Spleen (tissue), 13 donors: ENCODE results near the gene C2orf92. TPM values are rescaled to one million over a fixed set of nuclear protein-coding genes. Genes with fewer than 3 reads are reported as not detected.
A peak's percentile ranks its signal among the peaks of the same experiment; 100 is the strongest.
"Not testable (repeated sequence)": the region's sequence is repeated elsewhere in the genome, so short reads cannot be mapped to it uniquely, and the experiment has no call there.

Source experiments
- DNase-seq: peaks from one replicate; pipeline ENCODE4 v3.0.0-alpha.2; 2020
- H3K27ac ChIP-seq, 8 donors: fragments of 200-600 bp; sonication (generic) in 7 of 8; 1 replicate in 4 of 8; 2 replicates in 4 of 8; pipeline versions ENCODE4 v1.5.0 to v1.8.0; 2016 to 2021; ENCODE audit warnings: inconsistent platforms in 4 of 8, mild to moderate bottlenecking in 4 of 8, moderate library complexity in 1 of 8
- H3K27me3 ChIP-seq, 7 donors: fragments of 200-600 bp; sonication (generic) in 6 of 7; replicated peaks in 1 of 7; 1 replicate in 4 of 7; 2 replicates in 3 of 7; pipeline versions ENCODE4 v1.5.0 to v1.8.0; 2016 to 2021; ENCODE audit warnings: inconsistent platforms in 3 of 7, mild to moderate bottlenecking in 1 of 7
- H3K36me3 ChIP-seq, 6 donors: fragments of 200-600 bp; sonication (generic) in 5 of 6; 1 replicate in 4 of 6; 2 replicates in 2 of 6; pipeline versions ENCODE4 v1.5.0 to v1.8.0; 2016 to 2021; ENCODE audit warnings: inconsistent platforms in 2 of 6
- H3K4me1 ChIP-seq, 6 donors: fragments of 200-600 bp; sonication (generic) in 5 of 6; 1 replicate in 3 of 6; 2 replicates in 3 of 6; pipeline versions ENCODE4 v1.5.0 to v1.8.0; 2016 to 2021; ENCODE audit warnings: inconsistent platforms in 3 of 6
- H3K4me3 ChIP-seq, 8 donors: fragments of 200-600 bp; sonication (generic) in 7 of 8; 1 replicate in 4 of 8; 2 replicates in 4 of 8; pipeline versions ENCODE4 v1.5.0 to v1.8.0; 2016 to 2021; ENCODE audit warnings: inconsistent platforms in 4 of 8, mild to moderate bottlenecking in 4 of 8, moderate library complexity in 2 of 8
- H3K9me3 ChIP-seq, 8 donors: fragments of 200-600 bp; sonication (generic) in 7 of 8; 1 replicate in 4 of 8; 2 replicates in 4 of 8; pipeline versions ENCODE4 v1.5.0 to v1.8.0; 2016 to 2021; ENCODE audit warnings: inconsistent platforms in 4 of 8
- POLR2A ChIP-seq, 3 donors: fragments of 450-650 bp; IDR thresholded peaks; one replicate each; pipeline ENCODE4 v1.5.1; 2017; ENCODE audit warnings: antibody characterized with exemption in 3 of 3, mild to moderate bottlenecking in 1 of 3
- POLR2AphosphoS5 ChIP-seq, 3 donors: sonication (generic); formaldehyde crosslinking; IDR thresholded peaks; one replicate each; pipeline ENCODE4 v1.5.1; 2017; ENCODE audit warnings: antibody characterized with exemption in 3 of 3
- WGBS, 5 donors: extraction: QIAGEN DNeasy Blood & Tissue Kit in 3 of 5; methylation state at CpG; one replicate each; pipeline versions ENCODE4 v1.1.5 to v1.1.7; 2013 to 2018; 5-methylcytosine and 5-hydroxymethylcytosine counted together
- intact Hi-C: fragments of 100-400 bp; cut with DNase I; formaldehyde crosslinking; loops from one replicate; pipeline ENCODE4 v1.15.0; 2023; ENCODE audit warnings: low total_unique reads
- long read RNA-seq, 2 donors: transcript quantifications; one replicate each; lab custom pipeline, GENCODE V29; 2026
- polyA plus RNA-seq, 3 donors: library from polyadenylated mRNA; stranded (reverse); fragments of 200-250 nt; gene quantifications; one replicate each; pipeline ENCODE4 v1.2.1, GENCODE V29; 2013
- total RNA-seq, 7 donors: library from RNA; depleted of rRNA in 3 of 7; stranded (reverse); fragments of >200 nt in 3 of 7; fragmentation: NEBNext Ultra II Directional in 4 of 7; extraction: Animal tissue kit (Norgen Biotek cat#: 25700) in 4 of 7; gene quantifications; one replicate each; pipeline versions ENCODE4 v1.1.0 to v1.2.1, GENCODE V29; 2016 to 2021
- TF ChIP-seq, protein P1 (sequence below), 11 experiments: fragments of 200-600 bp in 7 of 11; fragments of 450-650 bp in 4 of 11; sonication (generic) in 4 of 11; IDR thresholded peaks in 8 of 11; conservative IDR thresholded peaks in 3 of 11; 1 replicate in 7 of 11; 2 replicates in 4 of 11; pipeline versions ENCODE4 v1.4.0 to v1.8.0; 2016 to 2021; ENCODE audit warnings: antibody characterized with exemption in 11 of 11, inconsistent platforms in 4 of 11, mild to moderate bottlenecking in 1 of 11
- donor health status: healthy with polysubstance abuse.
- donor health status: DM: no; HTN: no; CAD: no; lungs with moderate emphysema.
- donor health status: DM: no; HTN: no; CAD: no.
- donor health status: Bipolar disorder and iron deficiency.
- donor health status: healthy.
- donor health status: DM: no; HTN: no; CAD: no.
- donor health status: DM: yes; HTN: yes; CAD: no.

C2orf92 gene
- total RNA-seq (10 to 100 TPM in 5 of 7 donors, 1 to 10 TPM in 2; 9.2 to 33.6 (median 21.6) TPM), polyA plus RNA-seq (10 to 100 TPM in 2 of 3 donors, 1 to 10 TPM in 1; 5.7 to 24.7 (median 21.2) TPM)
- long read RNA-seq, donor 1 = 0 reads
- long read RNA-seq, donor 2 = 0 reads

DNA sequence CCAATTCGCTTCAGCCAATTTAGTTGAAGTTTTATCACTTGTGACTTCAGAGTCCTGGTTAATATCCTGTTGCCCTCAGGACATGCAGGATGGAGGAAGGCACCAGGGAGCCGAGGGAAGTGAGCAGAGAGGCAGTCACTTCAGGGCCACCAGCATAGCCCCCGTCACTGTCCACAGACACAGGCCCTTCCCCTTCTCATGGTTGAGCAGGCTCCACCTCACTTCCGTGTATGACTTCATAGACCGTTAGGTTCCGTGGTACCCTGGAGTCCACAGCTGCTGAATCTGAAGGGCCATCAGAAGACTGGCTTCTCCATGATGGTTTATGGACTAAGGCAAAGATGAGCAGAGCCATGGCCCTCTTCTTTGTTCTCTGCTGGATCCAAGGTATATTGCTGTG lies at the start of gene C2orf92:
TSS of gene C2orf92 (plus strand) at position 266 of the 400 bp plus-strand sequence. CDS start at position 342, 76 bp downstream.
- intact Hi-C loops = no loop called here
- Histone ChIP-seq H3K4me1 (peaks cover 0 to 10% (median 9%) of the 10 kb centered on the region in 6 donors), H3K4me3 (no peak within 1 kb of the TSS), H3K27ac (no peak within 1 kb of the TSS), H3K9me3 (no peaks in the 10 kb centered on the region), H3K36me3 (no peaks in the 10 kb centered on the region), H3K27me3 (no peaks in the 10 kb centered on the region)
- 80 to 90% (median 84%) methylated on average over 6 of the region's 6 CpGs for WGBS, 5 donors
- no peak for DNase-seq
- TF ChIP-seq POLR2AphosphoS5 (IDR thresholded peaks at IDR 0.05) (no peak), POLR2A (IDR thresholded peaks at IDR 0.05) (no peak)
- TF ChIP-seq, protein P1, sequence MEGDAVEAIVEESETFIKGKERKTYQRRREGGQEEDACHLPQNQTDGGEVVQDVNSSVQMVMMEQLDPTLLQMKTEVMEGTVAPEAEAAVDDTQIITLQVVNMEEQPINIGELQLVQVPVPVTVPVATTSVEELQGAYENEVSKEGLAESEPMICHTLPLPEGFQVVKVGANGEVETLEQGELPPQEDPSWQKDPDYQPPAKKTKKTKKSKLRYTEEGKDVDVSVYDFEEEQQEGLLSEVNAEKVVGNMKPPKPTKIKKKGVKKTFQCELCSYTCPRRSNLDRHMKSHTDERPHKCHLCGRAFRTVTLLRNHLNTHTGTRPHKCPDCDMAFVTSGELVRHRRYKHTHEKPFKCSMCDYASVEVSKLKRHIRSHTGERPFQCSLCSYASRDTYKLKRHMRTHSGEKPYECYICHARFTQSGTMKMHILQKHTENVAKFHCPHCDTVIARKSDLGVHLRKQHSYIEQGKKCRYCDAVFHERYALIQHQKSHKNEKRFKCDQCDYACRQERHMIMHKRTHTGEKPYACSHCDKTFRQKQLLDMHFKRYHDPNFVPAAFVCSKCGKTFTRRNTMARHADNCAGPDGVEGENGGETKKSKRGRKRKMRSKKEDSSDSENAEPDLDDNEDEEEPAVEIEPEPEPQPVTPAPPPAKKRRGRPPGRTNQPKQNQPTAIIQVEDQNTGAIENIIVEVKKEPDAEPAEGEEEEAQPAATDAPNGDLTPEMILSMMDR (IDR thresholded peaks at IDR 0.05 in 8 of 11, conservative IDR thresholded peaks at IDR 0.05 in 3 of 11) = no peak

DNA sequence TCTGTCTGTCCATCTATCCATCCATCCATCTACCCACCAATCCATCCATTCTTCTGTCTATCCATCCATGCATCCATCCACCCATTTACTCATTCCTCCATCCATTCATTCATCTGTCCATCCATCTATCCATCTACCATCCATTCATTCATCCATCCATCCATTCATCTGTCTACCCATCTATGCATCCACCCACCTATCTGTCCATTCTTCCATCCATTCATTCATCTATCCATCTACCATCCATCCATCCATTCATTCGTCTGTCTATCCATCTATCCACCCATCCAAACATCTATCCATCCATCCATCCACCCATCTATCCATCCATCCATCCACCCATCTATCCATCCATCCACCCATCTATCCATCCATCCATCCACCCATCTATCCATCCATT lies 49.0 kb upstream of the C2orf92 start:
- H3K27me3 ChIP-seq, H3K36me3 ChIP-seq, H3K4me1 ChIP-seq, H3K27ac ChIP-seq, H3K4me3 ChIP-seq, DNase-seq, intact Hi-C loops, H3K9me3 ChIP-seq: not testable (repeated sequence)
- 76 to 97% (median 81%) methylated on average over 1 of the region's 1 CpG for WGBS, 5 donors

DNA sequence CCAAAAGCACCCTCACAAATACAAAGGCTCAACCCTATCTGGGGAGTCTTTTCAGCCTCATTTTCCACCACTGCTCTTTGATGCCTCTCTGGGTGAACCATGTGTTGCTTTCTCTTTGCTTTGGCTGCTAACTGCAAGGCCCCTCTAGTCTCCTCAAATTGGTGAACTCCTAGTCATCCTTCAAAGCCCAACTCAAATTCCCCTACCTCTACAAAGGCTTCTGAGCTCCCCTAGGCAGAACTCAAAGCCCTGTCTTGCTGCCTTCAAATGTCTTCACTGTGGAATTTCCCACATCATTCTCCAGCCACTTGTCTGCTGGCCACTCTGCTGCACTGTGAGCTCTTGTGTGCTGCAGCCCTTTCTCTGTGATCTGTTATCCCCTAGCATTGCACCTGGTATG lies 46.5 kb upstream of the C2orf92 start:
- H3K4me3 ChIP-seq, DNase-seq, intact Hi-C loops, H3K27ac ChIP-seq, H3K9me3 ChIP-seq, H3K27me3 ChIP-seq, H3K4me1 ChIP-seq, H3K36me3 ChIP-seq: not testable (repeated sequence)

DNA sequence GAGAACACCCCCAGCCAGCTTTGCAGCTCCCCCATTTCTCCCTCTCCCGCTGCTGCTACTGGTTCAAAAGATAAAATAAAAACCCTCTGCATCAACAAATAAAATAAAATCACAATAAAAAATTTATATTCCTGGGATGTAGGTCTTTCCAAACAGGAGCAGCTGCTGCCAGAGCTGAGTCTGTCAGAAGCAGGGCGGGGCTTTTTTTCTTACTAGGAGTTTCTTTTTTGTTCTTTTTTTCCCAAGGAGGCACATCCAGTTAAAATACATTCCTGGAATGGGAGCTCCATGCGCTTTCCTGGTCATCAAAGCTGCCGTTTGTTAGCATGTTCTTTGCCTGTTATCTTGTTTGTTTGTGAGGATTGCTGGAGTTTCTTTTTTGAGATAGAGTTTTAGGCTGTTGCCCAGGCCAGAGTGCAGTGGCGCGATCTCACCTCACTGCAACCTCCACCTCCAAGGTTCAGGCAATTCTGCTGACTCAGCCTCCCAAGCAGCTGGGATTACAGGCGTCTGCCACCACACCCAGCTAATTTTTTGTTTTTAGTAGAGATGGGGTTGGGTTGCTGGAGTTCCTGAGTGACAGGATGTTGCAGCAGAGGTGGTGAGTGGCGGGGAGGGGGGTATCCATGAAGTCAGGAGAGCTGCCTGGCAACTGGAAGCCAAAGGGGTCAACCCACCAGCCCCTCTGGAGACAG lies 44.0 kb upstream of the C2orf92 start:
- H3K27ac ChIP-seq, H3K4me3 ChIP-seq, H3K36me3 ChIP-seq, H3K9me3 ChIP-seq, DNase-seq, intact Hi-C loops, H3K4me1 ChIP-seq, H3K27me3 ChIP-seq: not testable (repeated sequence)
- 14 to 54% (median 34%) methylated on average over 1 to 5 of the region's 8 CpGs for WGBS, 5 donors

DNA sequence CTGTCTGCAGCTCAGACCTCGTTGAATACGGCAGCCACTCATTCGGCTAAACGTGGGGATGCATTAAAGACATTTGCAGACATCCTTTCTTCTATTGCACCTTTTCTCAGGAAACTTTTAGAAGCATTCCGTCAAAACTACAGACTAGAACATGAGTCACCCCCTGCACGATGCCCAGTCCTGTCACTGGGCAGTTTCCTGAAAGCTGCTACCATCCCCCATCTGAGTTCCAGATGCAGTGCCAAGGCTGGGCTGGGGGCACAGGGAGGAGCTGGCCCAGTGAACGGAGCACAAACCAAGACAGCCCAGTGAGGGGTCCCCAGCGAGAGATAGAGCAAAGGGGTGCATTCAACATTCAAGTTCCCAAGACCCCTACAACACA lies 43.5 kb upstream of the C2orf92 start:
- H3K4me1 ChIP-seq, intact Hi-C loops, H3K9me3 ChIP-seq, H3K27me3 ChIP-seq, H3K4me3 ChIP-seq, H3K36me3 ChIP-seq, DNase-seq, H3K27ac ChIP-seq: not testable (repeated sequence)
- WGBS, 5 donors = 66 to 74% (median 73%) methylated on average over 6 to 8 of the region's 8 CpGs

DNA sequence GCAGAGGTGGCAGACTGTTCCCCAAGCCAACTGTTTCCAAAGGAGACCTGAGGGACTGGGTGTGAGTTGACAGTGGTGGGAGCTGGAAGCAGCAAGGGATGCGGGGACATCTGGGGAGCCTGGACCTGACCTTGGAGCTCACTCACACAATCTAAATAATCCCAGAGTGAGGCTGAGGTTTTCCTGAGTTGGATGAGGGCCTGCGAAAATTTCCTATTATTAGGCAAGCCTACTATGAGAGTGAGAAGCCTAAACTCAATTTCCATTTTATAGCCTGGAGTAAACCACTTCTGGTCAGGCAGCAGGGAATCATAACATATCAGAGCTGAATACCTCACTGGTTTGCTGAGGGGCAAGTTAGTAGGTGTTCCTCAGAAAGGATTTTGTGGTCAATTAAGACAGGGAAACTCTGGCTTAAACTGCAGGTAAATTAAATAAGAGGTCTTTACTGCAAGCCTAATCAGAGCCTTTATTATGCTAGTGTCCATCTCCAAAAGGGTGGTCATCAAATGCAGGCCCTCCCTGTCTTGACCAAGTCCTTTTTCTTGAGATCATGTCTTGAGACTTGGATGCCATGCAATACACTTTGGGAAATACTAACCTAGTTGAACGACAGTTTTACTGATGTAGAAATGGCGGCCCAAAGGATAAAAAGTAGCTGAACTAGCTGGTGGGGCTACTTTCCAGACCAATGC lies 25.3 kb upstream of the C2orf92 start:
- Histone ChIP-seq H3K27me3 (no peaks in the 10 kb centered on the region), H3K4me3 (no peak overlapping the region), H3K4me1 (peaks cover 7 to 43% (median 30%) of the 10 kb centered on the region in 6 donors), H3K36me3 (peaks cover 5 to 24% (median 21%) of the 10 kb centered on the region in 6 donors), H3K27ac (peak overlapping the region in 6 of 8 donors; percentile 95 to 97 (median 96)), H3K9me3 (no peaks in the 10 kb centered on the region)
- intact Hi-C loops = no loop called here
- 91 to 97% (median 95%) methylated on average over 4 of the region's 4 CpGs for WGBS, 5 donors
- no peak for DNase-seq
- TF ChIP-seq POLR2A (IDR thresholded peaks at IDR 0.05) (no peak), POLR2AphosphoS5 (IDR thresholded peaks at IDR 0.05) (no peak)
- TF ChIP-seq, protein P1 (IDR thresholded peaks at IDR 0.05 in 8 of 11, conservative IDR thresholded peaks at IDR 0.05 in 3 of 11) = no peak
